Spinal cord (tissue), 10 donors: Measurements from ENCODE around the gene TBX1. TPM values are rescaled to one million over a fixed set of nuclear protein-coding genes. Genes with fewer than 3 reads are reported as not detected.

ENCODE experiments used
- DNase-seq, 6 donors: peaks; one replicate each; pipeline versions ENCODE4 v3.0.0 to v3.0.0-alpha.2; 2013 to 2015; ENCODE audit warnings: low spot score in 6 of 6, low read depth in 4 of 6
- H3K27ac ChIP-seq: one replicate; pipeline ENCODE4 v1.5.1; 2013; ENCODE audit warnings: low read depth, low read length, control low read depth
- H3K27me3 ChIP-seq: one replicate; pipeline ENCODE4 v1.6.1; 2013; ENCODE audit warnings: low read length; ENCODE audit not compliant: control insufficient read depth, insufficient read depth
- H3K36me3 ChIP-seq: one replicate; pipeline ENCODE4 v1.6.1; 2013; ENCODE audit warnings: low read length; ENCODE audit not compliant: control insufficient read depth, insufficient read depth
- H3K4me1 ChIP-seq: one replicate; pipeline ENCODE4 v1.6.1; 2013; ENCODE audit warnings: low read length; ENCODE audit not compliant: control insufficient read depth, insufficient read depth
- H3K4me3 ChIP-seq: one replicate; pipeline ENCODE4 v1.5.1; 2013; ENCODE audit warnings: low read depth, low read length, control low read depth
- H3K9me3 ChIP-seq: one replicate; pipeline ENCODE4 v1.6.1; 2013; ENCODE audit warnings: low read length; ENCODE audit not compliant: control insufficient read depth, insufficient read depth
- WGBS: methylation state at CpG from one replicate; pipeline ENCODE4 v1.1.5; 2013; ENCODE audit warnings: missing lambda C conversion rate; ENCODE audit not compliant: insufficient coverage; 5-methylcytosine and 5-hydroxymethylcytosine counted together
- polyA plus RNA-seq, 2 donors: library from polyadenylated mRNA; unstranded; fragments of 120-200 nt; gene quantifications; one replicate each; pipeline ENCODE4 v1.2.1, GENCODE V29; 2013; ENCODE audit not compliant: insufficient read length in 2 of 2
- total RNA-seq, 2 donors: library from RNA; depleted of rRNA in 1 of 2; stranded (reverse); fragments of 120-200 nt in 1 of 2; fragments of >200 nt in 1 of 2; gene quantifications; one replicate each; pipeline versions ENCODE4 v1.2.3 to v1.2.4, GENCODE V29; 2013 to 2014
- donor health status: healthy.

The TBX1 gene
- total and polyA plus RNA-seq, 4 donors, result 0.35 to 1.3 (median 0.63) TPM; not detected in 1

DNA sequence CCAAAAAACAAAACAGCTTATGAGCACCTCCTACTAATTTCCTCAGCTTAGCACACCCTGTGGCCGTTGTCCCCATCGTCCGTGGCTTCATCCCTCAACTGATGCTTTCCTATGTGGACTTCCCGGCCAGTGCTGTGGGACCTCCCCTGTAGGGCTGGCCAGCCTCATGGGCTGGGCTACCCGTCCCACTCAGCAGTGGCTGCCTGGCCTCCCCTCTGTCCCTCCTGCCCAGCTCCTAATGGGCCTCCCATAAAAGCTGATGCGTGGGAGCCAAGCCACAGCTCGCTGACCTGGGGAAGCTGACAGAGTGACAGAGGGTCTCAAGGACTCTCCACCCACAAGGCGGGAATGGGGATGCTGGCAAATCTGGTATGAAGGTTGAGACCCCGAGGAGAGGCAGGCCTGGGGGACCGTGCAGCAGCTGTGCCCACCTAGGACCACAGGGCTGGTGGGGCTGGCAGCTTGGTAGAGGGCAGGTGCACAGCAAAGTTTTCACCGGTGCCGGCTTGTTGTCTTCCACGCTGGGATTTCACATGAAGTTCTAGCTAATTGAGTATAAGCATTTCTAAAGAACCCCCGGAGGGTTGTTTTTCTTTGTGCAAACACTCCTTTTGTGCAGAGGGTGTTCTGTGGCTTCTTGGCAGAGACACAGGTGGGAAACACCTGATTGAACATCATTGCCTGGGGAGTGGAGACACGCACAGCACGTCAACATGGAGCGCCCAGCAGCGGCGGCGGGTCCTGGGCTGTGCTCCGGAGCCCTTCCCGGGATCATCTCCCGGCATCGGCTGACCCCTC is 23.2 kb downstream of the TBX1 start:
- no peaks in the 10 kb centered on the region for H3K9me3 ChIP-seq
- H3K27me3 ChIP-seq, result peaks cover 4% of the 10 kb centered on the region
- H3K27ac ChIP-seq, result no peak overlapping the region
- H3K4me1 ChIP-seq, result no peaks in the 10 kb centered on the region
- WGBS, result 72% methylated on average over 22 of the region's 24 CpGs
- H3K4me3 ChIP-seq, result no peak overlapping the region
- H3K36me3 ChIP-seq, result peaks cover 36% of the 10 kb centered on the region
- peak in 1 of 6 donors; percentile 43 for DNase-seq

DNA sequence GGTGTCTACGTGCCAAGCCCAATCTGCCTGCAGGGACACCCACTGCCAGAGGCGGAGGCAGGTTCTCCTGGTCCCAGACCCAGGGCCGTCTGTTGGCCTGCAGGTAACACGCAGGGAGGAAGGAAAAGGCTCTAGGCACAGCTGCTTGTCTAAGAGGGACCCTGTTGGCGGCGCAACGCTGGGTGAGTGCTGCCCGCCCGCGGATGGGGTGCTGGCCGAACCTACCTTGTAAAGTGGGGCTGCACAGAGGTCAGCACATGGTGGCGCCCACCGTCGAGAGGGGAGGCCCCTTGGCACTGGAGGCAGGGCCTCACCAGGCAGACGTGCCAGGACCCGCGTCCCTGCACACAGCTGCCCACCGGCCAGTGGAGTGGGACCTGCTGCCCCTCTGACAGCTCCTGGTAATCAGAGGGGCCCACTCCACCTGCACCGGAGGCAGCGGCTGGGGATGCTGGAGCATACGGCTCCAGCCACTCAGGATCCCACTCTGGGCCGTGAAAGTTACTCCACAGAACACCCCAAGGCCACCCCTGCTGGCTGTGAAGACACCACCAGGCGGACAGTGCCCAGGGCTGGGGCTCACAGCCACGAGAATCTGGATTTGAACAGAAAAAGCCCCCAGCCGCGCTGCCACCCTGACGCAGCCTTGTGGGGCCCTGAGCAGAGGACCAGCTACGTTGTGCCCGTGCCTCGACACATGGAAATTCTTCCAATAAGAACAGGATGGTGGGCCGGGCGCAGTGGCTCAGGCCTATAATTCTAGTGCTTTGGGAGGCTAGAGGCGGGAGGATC is 24.0 kb downstream of the TBX1 start:
- Histone ChIP-seq H3K4me3 (no peak overlapping the region), H3K27me3 (peaks cover 3% of the 10 kb centered on the region), H3K9me3 (no peaks in the 10 kb centered on the region), H3K27ac (no peak overlapping the region), H3K36me3 (peaks cover 43% of the 10 kb centered on the region), H3K4me1 (no peaks in the 10 kb centered on the region)
- WGBS, result 90% methylated on average over 32 of the region's 33 CpGs
- DNase-seq, result no peak

DNA sequence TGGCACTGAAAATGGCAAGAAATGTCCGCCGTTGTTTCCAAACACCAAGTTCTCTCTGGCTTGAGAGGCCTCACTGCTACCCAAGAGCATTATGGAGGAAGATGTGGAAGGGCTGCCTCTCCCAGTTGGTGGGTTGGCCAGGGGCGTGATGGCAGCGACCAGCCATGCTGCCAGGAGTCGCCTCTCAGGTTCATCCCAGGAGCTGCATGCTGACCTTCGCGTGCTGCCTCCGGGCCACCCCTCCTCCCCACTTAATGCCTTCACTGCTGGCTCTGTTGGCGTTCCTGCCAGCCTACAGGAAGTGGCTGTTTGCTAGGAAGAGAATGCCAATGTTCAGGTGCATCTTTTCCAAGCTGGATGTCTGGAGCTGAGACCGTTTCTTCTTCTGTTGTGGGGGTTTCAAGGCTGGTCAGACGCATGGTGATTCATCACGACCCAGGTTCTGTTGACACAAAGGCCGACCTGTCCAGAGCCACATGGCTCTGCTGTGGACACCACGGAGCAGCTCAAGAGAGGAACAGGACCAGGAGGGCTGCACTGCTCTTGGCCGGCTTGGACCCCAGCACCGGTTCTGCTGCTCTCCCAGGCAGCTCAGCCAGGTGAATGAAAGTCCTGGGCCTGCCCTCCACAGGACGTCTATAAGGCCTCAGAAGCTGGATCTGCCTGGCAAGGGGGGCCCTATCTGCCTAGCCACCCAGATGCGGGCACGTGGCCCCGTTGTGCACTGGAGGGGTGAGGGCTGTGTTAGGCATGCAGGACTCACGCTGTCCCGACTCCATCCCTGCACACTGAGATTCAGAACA is 25.1 kb downstream of the TBX1 start:
- H3K4me3 ChIP-seq, result no peak overlapping the region
- no peak overlapping the region for H3K27ac ChIP-seq
- no peak for DNase-seq
- peaks cover 45% of the 10 kb centered on the region for H3K36me3 ChIP-seq
- H3K27me3 ChIP-seq, result peaks cover 3% of the 10 kb centered on the region
- H3K4me1 ChIP-seq, result no peaks in the 10 kb centered on the region
- no peaks in the 10 kb centered on the region for H3K9me3 ChIP-seq
- WGBS, result 90% methylated on average over 18 of the region's 22 CpGs

DNA sequence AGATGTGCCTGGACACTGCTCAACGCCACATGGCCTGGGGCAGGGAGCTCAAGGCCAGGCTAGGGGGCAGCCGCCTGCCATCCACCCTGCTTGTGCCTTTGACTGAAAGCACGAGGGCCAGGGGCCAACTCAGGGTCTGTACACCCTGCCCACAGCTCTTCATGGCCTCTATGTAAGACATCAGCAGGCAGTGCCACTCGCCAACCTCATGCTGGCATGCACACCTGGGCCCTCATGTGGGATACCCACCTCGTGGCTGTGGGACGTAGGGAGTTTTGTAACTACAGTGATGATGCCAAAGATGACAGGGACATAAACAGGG is 25.6 kb downstream of the TBX1 start:
- Histone ChIP-seq H3K4me3 (no peak overlapping the region), H3K4me1 (no peaks in the 10 kb centered on the region), H3K36me3 (peaks cover 45% of the 10 kb centered on the region), H3K9me3 (no peaks in the 10 kb centered on the region), H3K27ac (no peak overlapping the region), H3K27me3 (peaks cover 3% of the 10 kb centered on the region)
- no peak for DNase-seq
- 88% methylated on average over 6 of the region's 6 CpGs for WGBS

DNA sequence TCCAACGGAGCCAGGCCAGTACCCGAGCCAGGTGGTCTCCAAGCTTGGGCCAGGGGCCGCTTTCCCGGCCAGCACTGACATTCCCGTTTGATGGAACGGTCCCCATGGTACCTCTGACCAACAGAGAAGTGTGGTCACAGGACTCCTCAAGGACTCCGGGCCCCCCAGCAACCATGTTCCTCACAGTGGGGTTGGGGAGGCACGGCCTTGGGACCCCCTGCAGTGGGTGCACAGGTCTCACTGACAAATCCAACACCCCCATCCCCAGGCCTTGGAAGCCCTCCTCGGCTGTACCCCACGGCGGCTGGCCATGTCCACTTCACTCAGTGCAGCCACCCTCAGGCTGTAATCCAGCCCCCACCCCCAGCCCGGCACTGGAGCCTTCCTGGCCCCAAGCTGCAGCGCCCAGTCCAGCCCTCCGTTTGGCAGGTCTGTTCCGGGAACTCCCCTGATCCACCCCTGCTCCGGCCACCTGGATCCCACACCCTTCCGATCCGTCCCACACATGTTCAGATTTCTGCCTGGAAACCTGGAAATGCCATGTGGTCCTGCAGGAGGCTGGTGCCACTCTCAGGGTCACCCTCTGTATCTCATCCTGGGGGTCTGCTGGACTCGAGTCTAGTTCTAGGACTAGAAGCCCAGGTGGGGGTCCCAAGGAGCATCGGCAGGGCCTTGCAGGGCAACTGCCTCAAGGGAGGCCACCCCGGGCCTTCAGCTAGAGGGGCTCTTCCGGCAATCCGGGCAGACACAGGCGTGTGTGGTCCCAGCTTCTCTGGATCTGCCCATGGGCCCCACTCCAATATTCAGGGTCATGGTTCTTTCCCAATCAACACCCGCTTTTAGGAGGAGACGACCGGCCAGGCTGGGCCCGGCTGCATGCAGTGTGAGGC is 26.6 kb downstream of the TBX1 start:
- no peaks in the 10 kb centered on the region for H3K4me1 ChIP-seq
- 91% methylated on average over 28 of the region's 28 CpGs for WGBS
- no peak overlapping the region for H3K4me3 ChIP-seq
- H3K27ac ChIP-seq, result no peak overlapping the region
- no peak for DNase-seq
- peaks cover 45% of the 10 kb centered on the region for H3K36me3 ChIP-seq
- peaks cover 3% of the 10 kb centered on the region for H3K9me3 ChIP-seq
- peaks cover 3% of the 10 kb centered on the region for H3K27me3 ChIP-seq

DNA sequence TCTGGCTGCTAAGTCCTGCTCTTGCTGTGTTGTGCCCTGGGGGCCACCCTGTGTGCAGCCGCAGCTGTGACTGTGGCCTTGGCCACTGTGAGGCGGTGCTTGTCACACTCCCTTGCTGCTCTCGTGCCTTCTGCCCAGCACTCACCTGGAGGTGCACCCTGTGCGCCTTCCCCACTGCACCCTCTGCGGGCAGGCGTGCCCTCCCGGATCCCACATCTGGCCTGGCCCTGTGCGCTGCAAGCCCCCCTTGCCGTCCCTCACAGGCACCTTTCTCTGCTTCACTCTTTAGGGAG is 27.2 kb downstream of the TBX1 start:
- WGBS, result 97% methylated on average over 9 of the region's 9 CpGs
- no peak overlapping the region for H3K27ac ChIP-seq
- no peaks in the 10 kb centered on the region for H3K4me1 ChIP-seq
- H3K36me3 ChIP-seq, result peaks cover 45% of the 10 kb centered on the region
- no peak for DNase-seq
- H3K9me3 ChIP-seq, result peaks cover 3% of the 10 kb centered on the region
- H3K4me3 ChIP-seq, result no peak overlapping the region
- H3K27me3 ChIP-seq, result no peaks in the 10 kb centered on the region

DNA sequence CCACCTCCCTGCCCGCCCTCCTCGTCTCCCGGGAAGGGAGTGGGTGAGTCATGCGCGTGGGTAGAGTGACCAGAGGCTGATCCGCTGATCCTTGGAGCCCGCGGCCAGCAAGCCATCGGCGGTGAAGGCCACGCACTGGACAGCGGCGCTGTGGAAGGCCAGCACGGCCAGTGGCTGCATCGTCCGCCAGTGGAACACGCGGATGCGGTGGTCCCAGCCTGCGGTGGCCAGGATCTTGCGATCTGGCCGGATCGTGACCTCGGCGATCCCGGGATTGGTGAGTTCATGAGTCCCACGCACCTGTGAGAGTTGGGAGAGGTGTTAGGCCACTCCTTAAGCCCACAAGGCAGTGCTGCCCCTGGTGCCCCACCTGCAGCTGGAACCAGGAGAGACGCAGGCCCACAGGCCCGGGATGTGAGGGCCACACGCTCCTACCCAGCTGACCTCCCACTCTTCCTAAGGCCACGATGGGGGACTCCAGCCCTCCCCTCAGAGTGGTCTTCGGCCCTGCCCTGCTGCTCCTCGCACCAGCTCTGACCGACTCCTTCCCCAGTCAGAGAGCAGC is 28.2 kb downstream of the TBX1 start:
- H3K36me3 ChIP-seq, result peaks cover 45% of the 10 kb centered on the region
- H3K27ac ChIP-seq, result no peak overlapping the region
- H3K4me3 ChIP-seq, result no peak overlapping the region
- H3K9me3 ChIP-seq, result peaks cover 3% of the 10 kb centered on the region
- 97% methylated on average over 34 of the region's 34 CpGs for WGBS
- H3K27me3 ChIP-seq, result no peaks in the 10 kb centered on the region
- DNase-seq, result no peak
- H3K4me1 ChIP-seq, result no peaks in the 10 kb centered on the region

DNA sequence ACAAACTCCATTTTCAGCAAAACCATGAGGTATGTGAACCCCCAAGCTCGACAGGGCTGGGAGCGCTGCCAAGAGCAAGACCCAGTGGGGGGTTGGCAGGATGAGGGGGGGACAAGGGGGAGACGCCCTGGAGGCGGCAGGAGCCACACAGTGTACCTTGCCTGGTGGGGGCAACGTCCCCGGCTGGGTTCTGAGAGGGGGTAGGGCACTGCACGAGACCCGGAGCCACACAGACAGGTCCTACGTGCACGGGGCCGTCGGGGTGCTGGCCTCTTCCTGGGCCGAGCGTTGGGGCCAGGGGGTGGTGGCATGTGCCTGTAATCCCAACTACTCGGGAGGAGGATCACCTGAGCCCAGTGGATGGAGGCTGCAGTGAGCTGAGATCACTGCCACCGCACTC is 28.8 kb downstream of the TBX1 start:
- Histone ChIP-seq H3K27ac (no peak overlapping the region), H3K4me3 (no peak overlapping the region), H3K9me3 (peaks cover 3% of the 10 kb centered on the region), H3K4me1 (no peaks in the 10 kb centered on the region), H3K36me3 (peaks cover 42% of the 10 kb centered on the region), H3K27me3 (no peaks in the 10 kb centered on the region)
- DNase-seq, result no peak
- 78% methylated on average over 13 of the region's 16 CpGs for WGBS

DNA sequence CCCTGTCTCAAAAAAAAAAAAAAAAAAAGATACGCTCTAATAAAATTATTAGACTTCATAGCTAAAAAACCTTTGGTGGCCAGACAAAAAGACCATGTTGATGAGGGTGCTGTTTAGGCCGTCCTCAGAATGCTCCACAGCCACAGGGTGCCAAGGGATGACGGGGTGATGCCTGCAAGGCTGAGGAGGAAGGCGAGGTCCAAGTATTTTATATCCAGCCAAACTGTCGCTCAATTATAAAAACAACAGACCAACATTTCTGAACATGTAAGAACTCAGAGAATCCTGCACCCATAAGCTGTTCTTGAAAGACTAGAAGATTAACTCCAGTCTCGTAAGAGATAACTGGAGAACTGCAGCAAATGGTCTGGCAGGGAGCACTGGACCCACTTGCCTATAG is 29.2 kb downstream of the TBX1 start:
- Histone ChIP-seq H3K4me1 (no peaks in the 10 kb centered on the region), H3K27me3 (no peaks in the 10 kb centered on the region), H3K27ac (no peak overlapping the region), H3K9me3 (peaks cover 3% of the 10 kb centered on the region), H3K4me3 (no peak overlapping the region), H3K36me3 (peaks cover 38% of the 10 kb centered on the region)
- 87% methylated on average over 3 of the region's 6 CpGs for WGBS
- no peak for DNase-seq
